Endodermal cell (in vitro differentiated cells): ENCODE data around the gene TTC9B. TPM values are rescaled to one million over a fixed set of nuclear protein-coding genes. Genes with fewer than 3 reads are reported as not detected.

ENCODE experiments used
- DNase-seq: peaks from one replicate; pipeline ENCODE4 v3.0.0-alpha.2; 2017
- H3K27ac ChIP-seq: 2 replicates; pipeline ENCODE4 v1.5.1; 2013; ENCODE audit warnings: mild to moderate bottlenecking, low read depth, low read length, moderate library complexity
- H3K27me3 ChIP-seq: 2 replicates; pipeline ENCODE4 v1.6.1; 2013; ENCODE audit warnings: mild to moderate bottlenecking, low read length, moderate library complexity; ENCODE audit not compliant: insufficient read depth, control insufficient read depth, poor library complexity, severe bottlenecking
- H3K36me3 ChIP-seq: 2 replicates; pipeline ENCODE4 v1.7.0; 2013; ENCODE audit warnings: mild to moderate bottlenecking, low read length, moderate library complexity; ENCODE audit not compliant: control insufficient read depth, insufficient read depth
- H3K4me1 ChIP-seq: one replicate; pipeline ENCODE4 v1.7.0; 2013; ENCODE audit warnings: low read length; ENCODE audit not compliant: control insufficient read depth, insufficient read depth
- H3K4me3 ChIP-seq: 2 replicates; pipeline ENCODE4 v1.5.1; 2013; ENCODE audit warnings: mild to moderate bottlenecking, low read length, moderate library complexity
- H3K9ac ChIP-seq: 2 replicates; pipeline ENCODE4 v1.6.1; 2013; ENCODE audit warnings: mild to moderate bottlenecking, low read length, moderate library complexity; ENCODE audit not compliant: poor library complexity, severe bottlenecking; ENCODE audit errors: extremely low read depth
- H3K9me3 ChIP-seq: 2 replicates; pipeline ENCODE4 v1.6.1; 2013; ENCODE audit warnings: mild to moderate bottlenecking, low read length, moderate library complexity; ENCODE audit not compliant: control insufficient read depth
- H3K27ac Mint-ChIP-seq: 2 replicates; pipeline ENCODE4 v1.8.0; 2020; ENCODE audit warnings: mixed read lengths
- H3K27me3 Mint-ChIP-seq: 2 replicates; pipeline ENCODE4 v1.8.0; 2021; ENCODE audit warnings: mild to moderate bottlenecking, mixed read lengths; ENCODE audit not compliant: insufficient read depth
- H3K36me3 Mint-ChIP-seq: 2 replicates; pipeline ENCODE4 v1.8.0; 2020; ENCODE audit warnings: low read depth, mixed read lengths
- H3K4me1 Mint-ChIP-seq: 2 replicates; pipeline ENCODE4 v1.8.0; 2020; ENCODE audit warnings: mixed read lengths
- H3K4me3 Mint-ChIP-seq: 2 replicates; pipeline ENCODE4 v1.8.0; 2020; ENCODE audit warnings: mild to moderate bottlenecking, moderate library complexity, mixed read lengths
- H3K9me3 Mint-ChIP-seq: 2 replicates; pipeline ENCODE4 v1.8.0; 2020; ENCODE audit warnings: mild to moderate bottlenecking, mixed read lengths
- WGBS, 2 experiments: methylation state at CpG; one replicate each; pipeline versions ENCODE4 v1.1.5 to v1.1.7; 2013; ENCODE audit warnings: missing lambda C conversion rate in 2 of 2, mixed read lengths in 1 of 2; ENCODE audit not compliant: insufficient coverage in 1 of 2, insufficient read length in 1 of 2; 5-methylcytosine and 5-hydroxymethylcytosine counted together
- total RNA-seq, 2 donors: library from RNA; stranded (reverse); fragmentation: NEBNext Ultra II Directional in 1 of 2; extraction: Animal tissue kit (Norgen Biotek cat#: 25700) in 1 of 2; gene quantifications; 2 replicates in 1 of 2; 3 replicates in 1 of 2; pipeline ENCODE4 v1.2.1, GENCODE V29; 2021
- TF ChIP-seq, protein P1 (sequence below): fragments of 200-600 bp; sonication (generic); conservative IDR thresholded peaks from 2 replicates; pipeline ENCODE4 v1.5.0; 2021; ENCODE audit warnings: antibody characterized with exemption, mild to moderate bottlenecking

Gene TTC9B
- total RNA-seq, 2 donors from 2014 or later = not detected

DNA sequence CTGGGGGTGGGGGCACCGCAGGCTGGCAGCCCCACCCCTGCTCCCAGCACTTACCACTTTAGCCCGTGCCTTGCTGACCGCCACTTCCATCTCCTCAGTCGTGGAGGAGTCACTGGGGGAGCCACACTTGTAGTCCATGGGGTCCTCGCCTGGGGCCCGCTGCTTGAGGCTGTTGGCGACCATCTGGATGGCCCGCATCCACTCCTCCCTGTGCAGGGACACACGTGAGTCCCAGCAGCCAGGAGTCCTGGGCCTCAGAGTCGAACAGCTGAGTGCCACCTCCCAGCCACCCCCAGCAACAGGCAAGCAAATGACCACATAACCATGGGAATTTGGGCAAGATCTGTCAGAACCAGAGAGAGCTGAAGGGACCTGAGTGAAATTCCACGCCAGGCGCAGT, 24.3 kb upstream of the TTC9B start:
- H3K27ac Mint-ChIP-seq = no peak overlapping the region
- 95 to 97% methylated on average over 7 to 12 of the region's 12 CpGs for WGBS, 2 experiments
- no peaks in the 10 kb centered on the region for H3K27me3 ChIP-seq

DNA sequence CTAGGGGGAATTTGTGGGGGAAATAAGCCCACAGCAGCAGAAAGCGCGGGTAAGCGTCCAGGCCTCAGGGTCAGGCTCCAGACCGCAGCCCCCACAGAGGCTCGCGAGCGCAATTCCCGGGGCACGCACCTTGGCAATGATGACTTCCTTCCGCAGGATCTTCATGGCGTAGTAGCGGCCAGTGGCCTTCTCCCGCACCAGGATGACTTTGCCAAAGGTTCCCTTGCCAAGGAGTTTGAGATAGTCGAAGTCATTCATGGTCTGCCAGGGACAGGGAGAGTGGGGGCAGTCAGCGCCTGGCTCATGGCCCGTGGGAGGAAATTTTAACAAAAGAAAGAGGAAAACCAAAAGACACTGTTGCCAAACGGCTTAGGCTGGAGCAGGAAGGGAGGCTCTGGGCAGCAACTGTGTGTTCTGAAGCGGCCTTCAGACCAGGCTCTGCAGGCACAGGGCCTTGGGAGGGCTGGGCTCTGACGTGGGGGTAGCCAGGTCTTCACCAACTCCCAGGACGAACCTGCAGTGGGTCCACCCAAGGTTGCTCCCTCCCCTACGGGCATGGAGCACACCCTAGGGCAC, 23.7 kb upstream of the TTC9B start:
- no peak overlapping the region for H3K9ac ChIP-seq
- H3K4me3 ChIP-seq = no peak overlapping the region
- no peaks in the 10 kb centered on the region for H3K27me3 ChIP-seq
- peaks cover 38% of the 10 kb centered on the region for H3K36me3 ChIP-seq
- no peak overlapping the region for H3K27ac Mint-ChIP-seq
- no peaks in the 10 kb centered on the region for H3K9me3 Mint-ChIP-seq
- H3K4me3 Mint-ChIP-seq = no peak overlapping the region
- DNase-seq = no peak
- H3K27me3 Mint-ChIP-seq = no peaks in the 10 kb centered on the region
- 93 to 94% methylated on average over 19 to 21 of the region's 21 CpGs for WGBS, 2 experiments
- TF ChIP-seq, protein P1, sequence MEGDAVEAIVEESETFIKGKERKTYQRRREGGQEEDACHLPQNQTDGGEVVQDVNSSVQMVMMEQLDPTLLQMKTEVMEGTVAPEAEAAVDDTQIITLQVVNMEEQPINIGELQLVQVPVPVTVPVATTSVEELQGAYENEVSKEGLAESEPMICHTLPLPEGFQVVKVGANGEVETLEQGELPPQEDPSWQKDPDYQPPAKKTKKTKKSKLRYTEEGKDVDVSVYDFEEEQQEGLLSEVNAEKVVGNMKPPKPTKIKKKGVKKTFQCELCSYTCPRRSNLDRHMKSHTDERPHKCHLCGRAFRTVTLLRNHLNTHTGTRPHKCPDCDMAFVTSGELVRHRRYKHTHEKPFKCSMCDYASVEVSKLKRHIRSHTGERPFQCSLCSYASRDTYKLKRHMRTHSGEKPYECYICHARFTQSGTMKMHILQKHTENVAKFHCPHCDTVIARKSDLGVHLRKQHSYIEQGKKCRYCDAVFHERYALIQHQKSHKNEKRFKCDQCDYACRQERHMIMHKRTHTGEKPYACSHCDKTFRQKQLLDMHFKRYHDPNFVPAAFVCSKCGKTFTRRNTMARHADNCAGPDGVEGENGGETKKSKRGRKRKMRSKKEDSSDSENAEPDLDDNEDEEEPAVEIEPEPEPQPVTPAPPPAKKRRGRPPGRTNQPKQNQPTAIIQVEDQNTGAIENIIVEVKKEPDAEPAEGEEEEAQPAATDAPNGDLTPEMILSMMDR = no peak
- H3K36me3 Mint-ChIP-seq = peaks cover 35% of the 10 kb centered on the region
- H3K27ac ChIP-seq = no peak overlapping the region
- no peaks in the 10 kb centered on the region for H3K4me1 Mint-ChIP-seq
- H3K4me1 ChIP-seq = no peaks in the 10 kb centered on the region
- no peaks in the 10 kb centered on the region for H3K9me3 ChIP-seq

More for the DNA sequence above, 24.3 kb upstream of the TTC9B start:
- Histone ChIP-seq H3K9ac (no peak overlapping the region), H3K36me3 (peaks cover 35% of the 10 kb centered on the region), H3K9me3 (no peaks in the 10 kb centered on the region), H3K27ac (no peak overlapping the region), H3K4me1 (no peaks in the 10 kb centered on the region), H3K4me3 (no peak overlapping the region)
- no peak for DNase-seq
- no peaks in the 10 kb centered on the region for H3K4me1 Mint-ChIP-seq
- H3K4me3 Mint-ChIP-seq = no peak overlapping the region
- TF ChIP-seq, protein P1 = no peak
- H3K36me3 Mint-ChIP-seq = peaks cover 32% of the 10 kb centered on the region
- H3K27me3 Mint-ChIP-seq = no peaks in the 10 kb centered on the region
- H3K9me3 Mint-ChIP-seq = no peaks in the 10 kb centered on the region

DNA sequence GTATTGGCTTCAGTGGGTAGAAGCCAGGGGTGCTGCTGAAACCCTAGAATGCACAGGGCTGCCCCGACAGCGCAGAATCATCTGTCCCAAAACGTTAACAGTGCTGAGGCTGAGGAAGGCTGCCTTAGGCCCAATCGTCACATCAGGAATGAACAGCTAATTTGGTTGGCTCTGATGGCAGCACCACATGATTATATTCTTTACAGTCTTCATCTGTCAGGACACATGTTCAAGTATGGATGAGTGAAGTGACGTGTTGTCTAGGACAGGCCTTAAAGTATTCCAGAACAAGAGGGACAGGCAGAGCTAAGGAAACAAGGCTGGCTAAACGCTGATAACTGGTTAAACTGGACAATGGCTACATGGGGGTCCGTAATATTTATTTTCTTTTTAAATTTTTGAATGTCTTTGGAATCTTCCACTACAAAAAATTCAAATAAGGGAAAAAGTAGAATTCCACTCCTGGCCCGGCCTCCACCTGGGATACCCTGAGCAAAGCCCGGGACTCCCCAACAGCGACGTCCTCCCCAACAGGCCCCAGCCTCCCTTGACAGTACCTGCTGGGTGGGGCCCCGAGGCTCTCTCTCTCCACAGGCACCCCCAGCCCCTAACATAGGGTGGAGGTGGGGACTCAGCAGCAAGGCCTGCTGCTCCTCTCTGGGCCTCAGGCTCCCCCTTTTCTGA, 23.1 kb upstream of the TTC9B start:
- H3K4me3 Mint-ChIP-seq = no peak overlapping the region
- H3K27me3 Mint-ChIP-seq = no peaks in the 10 kb centered on the region
- H3K9me3 Mint-ChIP-seq = no peaks in the 10 kb centered on the region
- TF ChIP-seq, protein P1 = no peak
- Histone ChIP-seq H3K9ac (no peak overlapping the region), H3K4me3 (no peak overlapping the region), H3K9me3 (no peaks in the 10 kb centered on the region), H3K36me3 (peaks cover 44% of the 10 kb centered on the region), H3K27me3 (no peaks in the 10 kb centered on the region), H3K4me1 (no peaks in the 10 kb centered on the region), H3K27ac (no peak overlapping the region)
- WGBS, 2 experiments = 94 to 99% methylated on average over 9 to 11 of the region's 12 CpGs
- H3K4me1 Mint-ChIP-seq = no peaks in the 10 kb centered on the region
- H3K36me3 Mint-ChIP-seq = peaks cover 40% of the 10 kb centered on the region
- DNase-seq = no peak
- H3K27ac Mint-ChIP-seq = no peak overlapping the region
